Frontal cortex (tissue), 4 donors: ENCODE results near the gene KLF13. TPM values are rescaled to one million over a fixed set of nuclear protein-coding genes. Genes with fewer than 3 reads are reported as not detected.

ENCODE experiments used
- DNase-seq, 2 donors: peaks; one replicate each; pipeline ENCODE4 v3.0.0; 2012; ENCODE audit warnings: low spot score in 2 of 2
- FAIRE-seq: peaks from 2 replicates; lab custom pipeline; 2012; peaks lifted over from hg19 to GRCh38; lab: Jason Lieb, UNC
- total RNA-seq: library from RNA; depleted of rRNA; stranded (reverse); fragments of >200 nt; gene quantifications from one replicate; pipeline ENCODE4 v1.2.3, GENCODE V29; 2014
- donor health status: control.
- donor health status: control.
- donor health status: control.

The KLF13 gene
- total RNA-seq, 1 donor from 2014 or later: 45.2 TPM

- DNase-seq (no peak), FAIRE-seq (no peak)
Measured at GRCh38 chr15:31328969-31329639, 2.5 kb downstream of the KLF13 start.

DNA sequence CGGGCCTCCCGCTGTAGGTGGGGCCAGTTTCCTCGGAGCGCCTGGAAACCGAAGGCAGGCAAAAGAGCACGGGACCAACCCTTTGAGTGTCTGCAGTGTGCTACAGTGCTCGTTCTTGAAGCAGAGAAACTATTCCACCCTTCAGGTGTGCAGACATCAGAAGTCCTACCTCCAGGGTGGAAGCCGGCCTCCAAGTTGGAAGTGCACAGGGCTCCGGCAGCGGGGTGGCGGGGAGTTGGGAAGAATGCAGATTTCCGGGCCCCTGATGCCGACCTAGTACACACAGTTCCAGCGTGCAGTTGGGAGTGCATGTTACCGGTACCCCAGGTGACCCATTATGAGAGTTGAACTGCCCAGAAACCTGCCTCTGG is 3.0 kb downstream of the KLF13 start:
- FAIRE-seq (no peak), DNase-seq (no peak)

DNA sequence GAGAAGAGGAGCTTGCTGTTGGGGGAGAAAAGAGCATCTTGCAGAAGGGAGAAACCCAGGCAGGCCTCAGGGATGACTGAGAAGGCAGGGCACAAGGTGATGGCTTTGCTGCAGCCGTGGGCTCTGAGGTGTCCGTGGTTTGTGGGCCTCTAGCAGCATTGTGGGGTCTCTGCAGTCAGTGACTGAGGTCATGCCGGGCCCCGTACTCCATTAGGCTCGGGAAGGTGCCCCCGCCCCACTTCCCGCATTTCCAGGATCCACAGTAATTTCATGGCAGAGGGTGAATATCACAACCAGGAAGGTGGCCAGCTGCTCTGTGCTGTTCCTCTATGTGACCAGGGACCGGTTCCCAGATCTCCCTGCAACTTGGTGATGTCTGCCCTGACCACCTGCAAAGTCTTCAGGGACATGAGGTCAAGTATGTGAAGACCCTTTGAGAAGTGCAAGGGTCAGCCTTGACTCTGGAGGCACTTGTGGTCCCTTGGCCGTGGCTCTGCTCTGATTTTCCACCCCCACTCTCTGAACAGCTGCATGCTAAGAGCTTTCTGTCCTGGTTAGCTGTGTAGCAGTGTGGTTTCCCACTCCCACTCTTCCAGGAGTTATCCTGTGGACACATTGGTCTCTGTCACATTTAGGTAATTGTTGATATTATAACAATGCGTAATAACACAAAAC is 3.6 kb downstream of the KLF13 start:
- FAIRE-seq: no peak
- no peak for DNase-seq

DNA sequence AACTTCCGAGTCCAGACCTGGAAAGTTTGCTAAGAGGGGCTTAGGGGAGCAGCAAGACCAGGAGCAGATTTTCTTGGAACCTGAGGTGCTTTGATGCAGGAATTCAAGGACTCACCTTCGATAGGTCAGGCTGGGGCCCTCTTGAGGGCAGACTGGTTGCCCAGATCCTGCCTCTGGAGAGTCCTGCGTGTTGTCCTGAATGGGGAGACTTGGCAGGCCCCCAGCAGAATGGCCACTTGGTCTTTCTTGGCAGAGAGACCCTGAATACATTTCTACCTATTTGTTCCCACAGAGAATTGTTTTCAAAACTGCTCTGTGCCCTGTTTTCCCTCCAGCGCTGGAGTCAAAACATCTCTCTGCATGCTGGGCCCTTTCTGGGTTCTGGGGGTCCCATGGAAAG is 4.2 kb downstream of the KLF13 start:
- FAIRE-seq (no peak), DNase-seq (no peak)

DNA sequence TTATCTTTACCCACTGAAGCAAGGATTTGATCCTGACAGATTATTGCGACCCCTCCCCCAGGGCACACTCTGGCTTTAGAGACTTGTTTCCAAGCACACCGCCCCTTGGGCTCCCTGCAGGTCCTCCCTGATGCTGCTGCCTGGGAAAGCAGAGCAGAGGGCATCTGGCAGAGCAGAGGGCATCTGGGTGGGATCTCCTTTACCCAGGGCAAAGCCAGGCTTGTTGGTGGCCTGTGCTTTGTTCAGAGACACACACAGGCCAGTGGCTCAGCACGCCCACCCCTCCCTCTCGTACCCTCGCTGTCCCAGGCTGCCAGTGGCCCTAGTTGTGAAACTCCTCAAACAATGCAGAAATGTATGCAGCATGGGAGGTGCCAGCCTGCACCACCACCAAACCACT is 4.8 kb downstream of the KLF13 start:
- no peak for DNase-seq
- FAIRE-seq: no peak

DNA sequence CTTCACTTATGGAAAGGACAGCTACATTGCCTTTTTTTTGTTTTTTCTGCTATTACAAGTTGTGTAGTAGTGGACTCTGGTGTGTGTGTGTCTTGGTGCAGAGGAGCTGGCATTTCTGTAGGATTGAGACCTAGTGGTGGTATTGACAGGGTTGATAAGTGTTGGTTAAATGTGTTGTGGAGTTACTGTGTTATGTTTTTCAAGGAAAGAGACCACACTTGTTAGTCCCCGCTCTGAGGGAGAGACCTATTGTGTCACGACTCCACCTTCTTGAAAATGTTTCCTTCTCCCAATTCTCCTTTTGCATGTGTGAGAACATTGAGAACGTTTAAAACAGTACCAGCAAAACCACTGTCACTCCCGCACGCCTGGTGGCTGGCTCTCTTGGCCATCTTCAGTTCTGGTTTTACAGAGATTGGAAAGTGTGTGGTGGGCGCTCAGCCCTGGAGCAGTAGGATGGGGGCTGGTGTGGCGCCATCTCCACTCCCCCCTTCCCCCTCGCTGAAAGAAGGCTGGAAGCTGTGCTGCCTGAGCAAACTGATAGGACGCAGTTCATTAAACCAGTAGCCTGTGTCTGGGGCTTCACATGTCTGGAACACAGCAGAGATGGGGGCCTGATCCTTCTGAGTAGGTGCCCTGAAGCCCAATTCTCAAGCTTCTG is 5.5 kb downstream of the KLF13 start:
- FAIRE-seq (no peak), DNase-seq (no peak)

GRCh38 chr15:31332681-31333071 is 6.0 kb downstream of the KLF13 start:
- FAIRE-seq (no peak), DNase-seq (no peak)

- DNase-seq (no peak), FAIRE-seq (no peak)
Measured at GRCh38 chr15:31333119-31333518, 6.5 kb downstream of the KLF13 start.

GRCh38 chr15:31333820-31334219 is 7.2 kb downstream of the KLF13 start:
- FAIRE-seq (no peak), DNase-seq (no peak)

- FAIRE-seq (no peak), DNase-seq (no peak)
Measured at GRCh38 chr15:31335989-31336592, 9.5 kb downstream of the KLF13 start.

GRCh38 chr15:31336593-31337295 is 10.1 kb downstream of the KLF13 start:
- DNase-seq (no peak), FAIRE-seq (no peak)

DNA sequence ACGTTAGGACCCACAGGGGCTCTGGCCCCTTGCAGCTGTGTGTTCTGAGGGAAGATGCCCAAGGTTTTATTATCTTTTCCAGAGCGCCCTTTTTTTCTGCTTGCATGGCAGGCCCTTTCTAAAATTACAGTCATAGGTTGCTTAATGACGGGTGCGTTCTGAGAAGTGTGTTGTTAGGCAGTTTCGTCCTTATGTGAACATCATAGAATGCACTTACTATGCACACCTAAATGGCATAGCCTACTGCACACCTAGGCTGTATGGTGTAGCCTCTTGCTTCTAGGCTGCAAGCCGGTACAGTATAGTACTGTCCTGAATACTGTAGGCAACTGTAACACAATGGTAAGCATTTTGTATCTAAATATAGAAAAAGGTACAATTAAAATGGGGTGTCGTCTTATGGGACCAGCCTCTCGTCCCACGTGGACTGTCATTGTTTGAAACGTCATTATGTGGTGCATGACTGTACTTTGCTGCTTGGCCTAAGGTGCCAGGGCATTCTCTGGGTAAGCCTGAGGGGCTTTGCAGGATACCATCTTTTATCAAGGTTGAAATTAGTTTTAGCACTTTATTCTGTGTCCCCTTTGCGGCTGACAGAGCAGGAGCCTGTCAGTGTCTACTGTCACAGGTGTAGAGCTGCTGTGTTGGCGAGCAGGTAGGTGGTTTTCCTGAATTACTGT is 10.9 kb downstream of the KLF13 start:
- FAIRE-seq (no peak), DNase-seq (no peak)

- FAIRE-seq: no peak
Measured at GRCh38 chr15:31338318-31338878, 11.8 kb downstream of the KLF13 start.

GRCh38 chr15:31338879-31339557 is 12.4 kb downstream of the KLF13 start:
- DNase-seq (peak in 1 of 2 donors; percentile 66), FAIRE-seq (no peak)

More at GRCh38 chr15:31338318-31338878, 11.8 kb downstream of the KLF13 start:
- no peak for DNase-seq

DNA sequence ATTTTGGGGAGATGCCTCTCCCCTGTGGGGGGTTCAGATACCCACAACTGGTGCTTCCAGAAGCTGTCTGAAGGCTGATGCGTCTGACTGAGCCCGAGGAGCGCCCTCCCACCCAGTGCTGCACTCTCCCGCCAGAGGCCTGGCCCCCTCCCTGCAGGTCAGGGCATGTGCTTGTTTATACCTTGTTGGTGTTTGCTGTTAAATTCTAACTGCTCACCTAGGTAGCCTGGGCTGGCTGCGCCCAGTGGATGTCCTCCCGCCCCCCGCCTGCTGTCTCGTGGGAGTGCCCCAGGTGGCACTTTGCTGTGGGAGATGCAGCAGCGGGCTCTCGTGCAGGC is 12.9 kb downstream of the KLF13 start:
- no peak for DNase-seq
- no peak for FAIRE-seq

GRCh38 chr15:31340047-31340446 is 13.4 kb downstream of the KLF13 start:
- DNase-seq (no peak), FAIRE-seq (no peak)

- no peak for DNase-seq
- no peak for FAIRE-seq
Measured at GRCh38 chr15:31340592-31340991, 14.0 kb downstream of the KLF13 start.

- no peak for FAIRE-seq
- no peak for DNase-seq
Measured at GRCh38 chr15:31341071-31341470, 14.4 kb downstream of the KLF13 start.
